OCI-LY3 (cell line): ENCODE data around the gene BRF1.

Experiments
- H2AFZ ChIP-seq: fragments of 200-600, 300-600 bp; shearing (Covaris generic); 2 replicates; pipeline ENCODE4 v1.6.0; 2014; ENCODE audit warnings: antibody characterized with exemption, low read depth, low read length
- H3K27ac ChIP-seq: fragments of 200-600, 300-600 bp; sonication (generic); 2 replicates; pipeline ENCODE4 v1.5.1; 2014; ENCODE audit warnings: mild to moderate bottlenecking, low read length, moderate library complexity, mixed read lengths
- H3K27me3 ChIP-seq: fragments of 200-600, 300-600 bp; sonication (generic); 2 replicates; pipeline ENCODE4 v1.6.1; 2014; ENCODE audit warnings: low read depth, low read length, mixed read lengths
- H3K36me3 ChIP-seq: fragments of 200-600, 300-600 bp; sonication (generic); replicated peaks from 2 replicates; pipeline ENCODE3; 2014; ENCODE audit warnings: low read depth, low read length, mixed read lengths
- H3K4me1 ChIP-seq: fragments of 300-600, 200-600 bp; sonication (generic); 2 replicates; pipeline ENCODE4 v1.6.1; 2014; ENCODE audit warnings: low read length, mixed read lengths
- H3K4me2 ChIP-seq: fragments of 200-600, 300-600 bp; sonication (generic); 2 replicates; pipeline ENCODE4 v1.6.1; 2014; ENCODE audit warnings: low read length, mixed read lengths
- H3K4me3 ChIP-seq: fragments of 300-600, 200-600 bp; sonication (generic); 2 replicates; pipeline ENCODE4 v1.5.1; 2014; ENCODE audit warnings: antibody characterized with exemption, mild to moderate bottlenecking, low read length, moderate library complexity
- H3K79me2 ChIP-seq: fragments of 300-600, 200-600 bp; shearing (Covaris generic); 2 replicates; pipeline ENCODE4 v1.6.1; 2014; ENCODE audit warnings: mild to moderate bottlenecking, low read length, mixed read lengths
- H3K9ac ChIP-seq: fragments of 300-600, 200-600 bp; shearing (Covaris generic); 2 replicates; pipeline ENCODE4 v1.6.0; 2014; ENCODE audit warnings: mild to moderate bottlenecking, low read length, moderate library complexity
- H3K9me3 ChIP-seq: fragments of 200-600, 300-600 bp; shearing (Covaris generic); 2 replicates; pipeline ENCODE4 v1.6.1; 2014; ENCODE audit warnings: low read length, mixed read lengths; ENCODE audit not compliant: insufficient read depth
- H4K20me1 ChIP-seq: fragments of 200-600, 300-600 bp; sonication (generic); 2 replicates; pipeline ENCODE4 v1.6.1; 2016; ENCODE audit warnings: low read length, mixed read lengths; ENCODE audit not compliant: insufficient read depth
- EZH2phosphoT487 ChIP-seq: fragments of 200-600 bp; shearing (Covaris generic); IDR thresholded peaks from 2 replicates; pipeline ENCODE4 v1.6.1; 2018; ENCODE audit warnings: antibody characterized with exemption, mixed run types, low read depth
- TF ChIP-seq, protein P1 (sequence below): fragments of 200-600, 300-600 bp; sonication (generic); IDR thresholded peaks from 2 replicates; pipeline ENCODE4 v1.5.1; 2014; ENCODE audit warnings: antibody characterized with exemption, low read length, low read depth

BRF1 gene

GRCh38 chr14:105223260-105223659 is 77.5 kb downstream of the BRF1 start:
- H3K4me1 ChIP-seq, result no peaks in the 10 kb centered on the region
- H3K4me3 ChIP-seq, result no peak overlapping the region
- H3K79me2 ChIP-seq, result no peaks in the 10 kb centered on the region
- peaks cover 11% of the 10 kb centered on the region for H3K36me3 ChIP-seq
- TF ChIP-seq, protein P1, sequence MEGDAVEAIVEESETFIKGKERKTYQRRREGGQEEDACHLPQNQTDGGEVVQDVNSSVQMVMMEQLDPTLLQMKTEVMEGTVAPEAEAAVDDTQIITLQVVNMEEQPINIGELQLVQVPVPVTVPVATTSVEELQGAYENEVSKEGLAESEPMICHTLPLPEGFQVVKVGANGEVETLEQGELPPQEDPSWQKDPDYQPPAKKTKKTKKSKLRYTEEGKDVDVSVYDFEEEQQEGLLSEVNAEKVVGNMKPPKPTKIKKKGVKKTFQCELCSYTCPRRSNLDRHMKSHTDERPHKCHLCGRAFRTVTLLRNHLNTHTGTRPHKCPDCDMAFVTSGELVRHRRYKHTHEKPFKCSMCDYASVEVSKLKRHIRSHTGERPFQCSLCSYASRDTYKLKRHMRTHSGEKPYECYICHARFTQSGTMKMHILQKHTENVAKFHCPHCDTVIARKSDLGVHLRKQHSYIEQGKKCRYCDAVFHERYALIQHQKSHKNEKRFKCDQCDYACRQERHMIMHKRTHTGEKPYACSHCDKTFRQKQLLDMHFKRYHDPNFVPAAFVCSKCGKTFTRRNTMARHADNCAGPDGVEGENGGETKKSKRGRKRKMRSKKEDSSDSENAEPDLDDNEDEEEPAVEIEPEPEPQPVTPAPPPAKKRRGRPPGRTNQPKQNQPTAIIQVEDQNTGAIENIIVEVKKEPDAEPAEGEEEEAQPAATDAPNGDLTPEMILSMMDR, result no peak
- no peak for TF ChIP-seq EZH2phosphoT487
- no peaks in the 10 kb centered on the region for H4K20me1 ChIP-seq
- no peaks in the 10 kb centered on the region for H3K9me3 ChIP-seq
- no peak overlapping the region for H2AFZ ChIP-seq
- H3K27me3 ChIP-seq, result no peaks in the 10 kb centered on the region
- H3K9ac ChIP-seq, result no peak overlapping the region
- H3K27ac ChIP-seq, result no peak overlapping the region
- H3K4me2 ChIP-seq, result no peak overlapping the region

DNA sequence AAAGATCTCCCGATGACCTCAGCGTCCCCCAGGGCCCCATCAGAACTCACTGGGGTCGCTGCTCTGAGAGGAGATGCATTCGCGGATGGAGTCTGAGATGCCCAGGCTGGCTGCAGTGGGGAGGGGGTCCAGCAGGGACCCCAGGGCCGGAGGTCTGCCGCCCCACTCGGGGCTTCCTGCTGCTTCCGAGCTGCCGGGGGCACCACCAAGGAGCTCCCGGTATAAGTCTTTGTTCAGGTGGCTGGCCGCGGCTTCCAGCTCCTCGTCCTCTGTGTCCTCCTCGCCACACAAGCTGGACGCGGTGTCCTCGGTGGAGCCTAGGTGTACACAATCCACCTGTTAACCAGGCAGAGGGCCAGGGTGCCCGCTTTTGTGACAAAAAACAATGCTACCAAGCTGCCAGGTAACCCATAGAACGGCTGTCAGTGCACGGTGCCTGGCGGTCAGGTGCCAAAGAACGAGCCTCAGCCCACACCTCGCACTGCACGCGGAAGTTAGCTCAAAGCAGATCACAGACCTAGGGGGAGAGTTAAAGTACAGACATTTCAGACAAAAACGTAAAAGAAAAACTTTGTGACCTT is 79.1 kb downstream of the BRF1 start:
- no peak overlapping the region for H2AFZ ChIP-seq
- H3K9me3 ChIP-seq, result no peaks in the 10 kb centered on the region
- no peak overlapping the region for H3K4me2 ChIP-seq
- H3K4me1 ChIP-seq, result no peaks in the 10 kb centered on the region
- H3K79me2 ChIP-seq, result no peaks in the 10 kb centered on the region
- H3K27me3 ChIP-seq, result no peaks in the 10 kb centered on the region
- no peak overlapping the region for H3K4me3 ChIP-seq
- no peak overlapping the region for H3K27ac ChIP-seq
- no peak overlapping the region for H3K9ac ChIP-seq
- no peak for TF ChIP-seq EZH2phosphoT487
- TF ChIP-seq, protein P1, result no peak
- H4K20me1 ChIP-seq, result no peaks in the 10 kb centered on the region
- peaks cover 11% of the 10 kb centered on the region for H3K36me3 ChIP-seq

DNA sequence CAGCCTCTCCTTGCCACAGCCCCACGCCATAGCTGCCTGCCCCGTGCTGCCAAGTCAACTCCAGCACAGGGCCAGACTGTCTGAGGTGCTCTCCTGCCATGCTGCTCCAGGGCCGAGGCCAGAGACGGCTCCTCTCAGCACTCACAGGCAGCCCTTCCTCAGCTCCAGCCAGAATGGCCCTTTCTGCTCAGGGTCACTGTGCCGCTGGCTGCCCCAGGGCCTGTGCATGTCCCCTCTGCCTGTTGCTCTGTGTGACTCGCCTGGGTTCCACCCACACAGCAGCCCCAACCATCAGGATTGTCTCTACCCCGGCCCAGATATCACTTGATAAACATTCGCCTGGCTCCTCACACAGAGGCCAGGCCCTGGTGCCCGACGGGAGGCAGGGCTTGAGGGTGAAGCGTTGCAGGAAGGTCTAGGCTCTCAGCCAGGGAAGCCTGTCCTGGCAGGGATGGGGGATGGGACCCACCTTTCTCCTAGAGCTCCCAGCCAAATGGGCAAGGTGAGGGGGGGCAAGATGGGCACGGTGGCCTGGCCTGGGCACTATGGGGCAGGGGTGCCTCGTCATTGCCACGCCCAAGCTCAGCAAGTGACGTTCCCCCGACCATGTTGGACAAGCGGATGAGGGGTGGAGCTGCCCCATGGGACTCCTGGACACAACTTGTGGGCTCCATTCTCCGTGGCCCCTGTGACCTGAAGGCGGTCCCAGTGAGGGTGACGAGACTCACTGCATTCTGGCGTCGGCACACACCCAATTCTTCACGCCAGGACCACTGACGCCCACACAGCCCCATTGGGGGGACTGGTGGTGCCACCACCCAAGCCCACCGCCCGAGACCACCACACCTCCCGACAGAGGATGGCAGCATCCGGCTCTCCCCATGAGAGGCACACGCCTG is 79.9 kb downstream of the BRF1 start:
- no peak overlapping the region for H3K4me2 ChIP-seq

DNA sequence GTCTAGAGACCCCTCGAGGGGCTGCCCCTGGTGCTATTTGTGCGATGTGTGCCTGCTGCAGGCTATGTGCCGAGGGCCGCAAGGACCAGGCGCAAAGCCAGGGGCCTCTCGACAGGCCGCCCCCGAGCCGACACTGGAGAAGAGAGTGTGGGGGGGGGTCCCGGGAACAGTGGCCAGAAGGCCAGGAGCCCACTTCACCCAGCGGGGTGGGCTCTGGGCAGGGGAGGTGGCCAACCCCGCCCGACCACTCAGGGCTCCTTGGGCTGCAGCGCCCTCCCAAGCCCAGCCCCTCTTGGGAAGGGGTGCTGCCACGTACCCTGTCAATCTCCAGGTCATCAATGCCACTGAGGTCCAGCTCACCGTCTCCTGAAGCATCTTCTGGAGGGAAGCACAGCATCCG is 81.0 kb downstream of the BRF1 start:
- H3K79me2 ChIP-seq, result no peaks in the 10 kb centered on the region
- no peak overlapping the region for H3K27ac ChIP-seq
- 0 out of 2 replicates have a peak, but pooled peaks cover 6% of the 10 kb centered on the region for H4K20me1 ChIP-seq
- no peak overlapping the region for H3K4me2 ChIP-seq
- no peak overlapping the region for H3K4me3 ChIP-seq
- no peak overlapping the region for H3K9ac ChIP-seq
- H3K9me3 ChIP-seq, result no peaks in the 10 kb centered on the region
- H3K27me3 ChIP-seq, result no peaks in the 10 kb centered on the region
- H3K36me3 ChIP-seq, result peaks cover 8% of the 10 kb centered on the region
- no peak for TF ChIP-seq EZH2phosphoT487
- TF ChIP-seq, protein P1, result no peak
- no peaks in the 10 kb centered on the region for H3K4me1 ChIP-seq
- H2AFZ ChIP-seq, result no peak overlapping the region

More for the DNA sequence above, 79.9 kb downstream of the BRF1 start:
- Histone ChIP-seq H3K36me3 (peaks cover 8% of the 10 kb centered on the region), H3K9ac (no peak overlapping the region), H3K4me3 (no peak overlapping the region), H3K79me2 (no peaks in the 10 kb centered on the region), H4K20me1 (no peaks in the 10 kb centered on the region), H3K9me3 (no peaks in the 10 kb centered on the region), H3K27me3 (no peaks in the 10 kb centered on the region), H3K4me1 (no peaks in the 10 kb centered on the region), H3K27ac (no peak overlapping the region), H2AFZ (no peak overlapping the region)
- no peak for TF ChIP-seq EZH2phosphoT487
- TF ChIP-seq, protein P1, result no peak
